DOHH2 (cell line): Measurements from ENCODE around the gene DNAJC27.

Source experiments
- H3F3A ChIP-seq: fragments of 200-600 bp; sonication (generic), shearing (Covaris generic); 2 replicates; pipeline ENCODE4 v1.6.0; 2016; ENCODE audit warnings: antibody characterized with exemption, mild to moderate bottlenecking; ENCODE audit not compliant: control insufficient read depth, insufficient read depth
- H3K27ac ChIP-seq: fragments of 200-600 bp; sonication (generic); 2 replicates; pipeline ENCODE4 v1.5.1; 2014; ENCODE audit warnings: low read depth, mild to moderate bottlenecking, low read length, moderate library complexity
- H3K27me3 ChIP-seq: fragments of 200-600 bp; sonication (generic); 2 replicates; pipeline ENCODE4 v1.6.1; 2014; ENCODE audit warnings: mild to moderate bottlenecking, low read length, mixed read lengths; ENCODE audit not compliant: control insufficient read depth
- H3K36me3 ChIP-seq: fragments of 200-600 bp; sonication (generic); 2 replicates; pipeline ENCODE4 v1.6.1; 2014; ENCODE audit warnings: mild to moderate bottlenecking, low read length, moderate library complexity, mixed read lengths; ENCODE audit not compliant: control insufficient read depth
- H3K4me1 ChIP-seq: fragments of 200-600 bp; sonication (generic); 2 replicates; pipeline ENCODE4 v1.6.1; 2014; ENCODE audit warnings: mild to moderate bottlenecking, low read length, mixed read lengths; ENCODE audit not compliant: control insufficient read depth
- H3K4me2 ChIP-seq: fragments of 200-600 bp; sonication (generic); 2 replicates; pipeline ENCODE4 v1.6.0; 2014; ENCODE audit warnings: mild to moderate bottlenecking, low read length, moderate library complexity
- H3K4me3 ChIP-seq: fragments of 200-600 bp; sonication (generic); 2 replicates; pipeline ENCODE4 v1.5.1; 2014; ENCODE audit warnings: mild to moderate bottlenecking, low read length, mixed read lengths
- H3K79me2 ChIP-seq: fragments of 200-600 bp; sonication (generic); 2 replicates; pipeline ENCODE4 v1.6.1; 2014; ENCODE audit warnings: mild to moderate bottlenecking, low read length, mixed read lengths; ENCODE audit not compliant: control insufficient read depth
- H3K9me2 ChIP-seq: fragments of 200-600 bp; sonication (generic); replicated peaks from 2 replicates; pipeline ENCODE4 v1.6.1; 2014; ENCODE audit warnings: mild to moderate bottlenecking, low read length, mixed read lengths; ENCODE audit not compliant: control insufficient read depth
- H3K9me3 ChIP-seq: fragments of 200-600 bp; sonication (generic); 2 replicates; pipeline ENCODE4 v1.6.1; 2014; ENCODE audit warnings: antibody characterized with exemption, low read length, mixed read lengths; ENCODE audit not compliant: control insufficient read depth, insufficient read depth
- H4K20me1 ChIP-seq: fragments of 200-600 bp; sonication (generic); 2 replicates; pipeline ENCODE4 v1.6.0; 2014; ENCODE audit warnings: low read depth, mild to moderate bottlenecking, antibody characterized with exemption, low read length, moderate library complexity; ENCODE audit not compliant: control insufficient read depth, insufficient read depth
- EZH2phosphoT487 ChIP-seq: fragments of 200-600 bp; sonication (generic); IDR thresholded peaks from 2 replicates; pipeline ENCODE4 v1.6.1; 2017; ENCODE audit warnings: borderline replicate concordance, mild to moderate bottlenecking, antibody characterized with exemption, low read length, moderate library complexity, mixed read lengths
- TF ChIP-seq, protein P1 (sequence below): fragments of 200-600 bp; sonication (generic); IDR thresholded peaks from one replicate; pipeline ENCODE4 v1.5.1; 2014; ENCODE audit warnings: antibody characterized with exemption, mild to moderate bottlenecking, low read depth, low read length; ENCODE audit not compliant: poor library complexity, severe bottlenecking

Gene DNAJC27

DNA sequence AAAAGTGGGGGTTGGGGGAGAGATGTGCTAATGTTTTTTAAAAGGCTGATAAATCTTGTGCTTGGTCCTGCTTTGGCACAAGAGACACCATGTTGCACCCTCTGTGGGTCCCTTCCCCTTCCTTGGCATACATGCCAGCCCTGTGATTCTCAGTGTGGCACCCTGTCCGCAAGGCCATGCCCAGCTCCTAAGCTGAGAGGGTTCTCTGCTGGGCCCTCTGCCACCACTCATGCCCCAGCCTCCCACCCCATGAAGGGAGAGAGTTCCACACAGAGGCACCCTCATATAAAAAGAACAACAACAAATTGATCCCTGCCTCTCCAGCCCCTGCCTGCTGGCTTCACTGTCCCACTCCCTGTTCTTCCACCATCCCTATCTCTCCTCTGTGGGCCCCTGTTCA, 49.2 kb downstream of the DNAJC27 start:
- Histone ChIP-seq H3K36me3 (peaks cover 19% of the 10 kb centered on the region), H4K20me1 (peaks cover 10% of the 10 kb centered on the region; the same call in 1 of the 2 replicates), H3K4me3 (no peak overlapping the region), H3K9me2 (no peaks in the 10 kb centered on the region), H3K9me3 (no peaks in the 10 kb centered on the region), H3K4me1 (peaks cover 26% of the 10 kb centered on the region), H3K27ac (no peak overlapping the region), H3K79me2 (peaks cover 26% of the 10 kb centered on the region), H3F3A (0 out of 2 replicates have a peak, but pooled peaks cover 2% of the 10 kb centered on the region), H3K27me3 (0 out of 2 replicates have a peak, but pooled peaks cover 2% of the 10 kb centered on the region), H3K4me2 (no peak overlapping the region)
- TF ChIP-seq, protein P1, sequence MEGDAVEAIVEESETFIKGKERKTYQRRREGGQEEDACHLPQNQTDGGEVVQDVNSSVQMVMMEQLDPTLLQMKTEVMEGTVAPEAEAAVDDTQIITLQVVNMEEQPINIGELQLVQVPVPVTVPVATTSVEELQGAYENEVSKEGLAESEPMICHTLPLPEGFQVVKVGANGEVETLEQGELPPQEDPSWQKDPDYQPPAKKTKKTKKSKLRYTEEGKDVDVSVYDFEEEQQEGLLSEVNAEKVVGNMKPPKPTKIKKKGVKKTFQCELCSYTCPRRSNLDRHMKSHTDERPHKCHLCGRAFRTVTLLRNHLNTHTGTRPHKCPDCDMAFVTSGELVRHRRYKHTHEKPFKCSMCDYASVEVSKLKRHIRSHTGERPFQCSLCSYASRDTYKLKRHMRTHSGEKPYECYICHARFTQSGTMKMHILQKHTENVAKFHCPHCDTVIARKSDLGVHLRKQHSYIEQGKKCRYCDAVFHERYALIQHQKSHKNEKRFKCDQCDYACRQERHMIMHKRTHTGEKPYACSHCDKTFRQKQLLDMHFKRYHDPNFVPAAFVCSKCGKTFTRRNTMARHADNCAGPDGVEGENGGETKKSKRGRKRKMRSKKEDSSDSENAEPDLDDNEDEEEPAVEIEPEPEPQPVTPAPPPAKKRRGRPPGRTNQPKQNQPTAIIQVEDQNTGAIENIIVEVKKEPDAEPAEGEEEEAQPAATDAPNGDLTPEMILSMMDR = no peak
- TF ChIP-seq EZH2phosphoT487 = no peak

DNA sequence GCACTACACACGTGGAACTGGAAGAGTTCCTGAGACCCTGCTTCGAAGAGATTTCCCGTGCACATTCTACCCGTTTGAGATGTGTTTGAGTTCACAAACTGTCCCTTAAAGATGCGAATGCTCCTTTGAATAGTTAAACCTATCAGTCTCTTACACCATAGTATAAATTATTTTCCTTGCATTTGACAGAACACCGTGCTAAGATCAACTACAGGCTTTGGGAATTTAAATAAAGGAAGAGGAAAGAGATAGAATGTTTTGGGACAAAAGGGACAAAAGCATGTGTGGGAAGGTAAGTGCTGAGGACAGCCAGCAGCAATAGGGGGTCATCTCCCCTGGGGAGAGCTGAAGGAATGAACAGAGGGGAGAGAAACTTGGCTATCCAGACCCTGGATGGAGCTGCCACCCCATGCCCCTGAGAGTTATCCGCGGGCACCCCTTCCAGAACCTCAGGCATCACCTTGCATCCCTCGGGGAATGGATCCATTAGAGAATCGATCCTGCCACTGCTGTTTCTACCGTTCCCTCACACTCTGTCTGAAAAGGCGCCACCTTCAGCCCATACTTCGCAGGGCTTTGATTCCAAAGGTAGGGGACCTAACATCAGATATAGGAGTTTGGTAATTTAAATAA, 50.8 kb downstream of the DNAJC27 start:
- TF ChIP-seq, protein P1 = peak; percentile 71
- TF ChIP-seq EZH2phosphoT487 = no peak
- H3K4me2 ChIP-seq = peak overlapping the region; percentile 94
- 0 out of 2 replicates have a peak, but pooled peaks cover 2% of the 10 kb centered on the region for H3F3A ChIP-seq
- H3K27ac ChIP-seq = peak overlapping the region; percentile 38
- peaks cover 19% of the 10 kb centered on the region; the same call in 1 of the 2 replicates for H4K20me1 ChIP-seq
- no peaks in the 10 kb centered on the region for H3K9me2 ChIP-seq
- peaks cover 42% of the 10 kb centered on the region for H3K79me2 ChIP-seq
- H3K4me3 ChIP-seq = peak overlapping the region; percentile 90
- H3K36me3 ChIP-seq = peaks cover 34% of the 10 kb centered on the region
- no peaks in the 10 kb centered on the region for H3K27me3 ChIP-seq
- H3K4me1 ChIP-seq = peaks cover 37% of the 10 kb centered on the region
- H3K9me3 ChIP-seq = no peaks in the 10 kb centered on the region

DNA sequence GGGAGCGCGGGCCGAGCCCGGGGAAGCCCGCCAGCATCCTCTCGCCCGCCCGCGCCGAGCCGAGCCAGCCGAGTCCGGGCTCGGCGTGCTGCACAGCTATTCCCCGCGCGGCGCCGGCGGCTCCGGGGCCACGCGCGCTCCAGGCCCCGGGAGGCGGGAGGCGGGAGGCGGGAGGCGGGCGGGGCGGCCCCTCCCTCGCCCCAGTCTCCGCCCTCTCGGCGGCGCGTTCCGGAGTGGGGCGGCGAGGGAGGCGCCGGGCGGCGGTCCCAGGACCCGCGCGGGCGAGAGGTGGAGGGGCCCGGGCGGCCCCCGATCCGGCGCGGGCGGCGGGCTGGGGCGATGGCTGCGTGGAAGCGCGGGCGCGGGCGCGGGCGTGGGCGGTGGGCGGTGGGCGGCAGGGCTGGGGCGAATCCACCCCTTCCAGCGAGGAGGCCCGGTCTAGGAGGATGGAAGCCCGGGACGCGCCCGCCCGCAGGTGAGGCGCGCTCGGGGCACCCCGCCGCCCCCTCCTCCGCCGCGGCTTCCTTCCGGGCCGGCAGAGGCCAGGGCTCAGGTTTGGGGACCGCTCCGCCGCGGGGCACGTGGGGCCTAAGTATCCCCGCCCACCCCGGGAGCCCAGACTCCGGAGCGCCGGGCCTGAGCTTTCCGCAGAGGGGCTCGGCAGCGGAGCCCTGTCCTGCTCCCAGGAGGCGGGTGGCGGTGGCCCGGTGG, 51.5 kb downstream of the DNAJC27 start, which contains the start of gene ADCY3:
ADCY3 (minus strand) TSS at position 140 of the 711 bp plus-strand sequence. CDS start 1,250 bp downstream, outside the sequence.
- H3K4me3 ChIP-seq = peak within 1 kb of the TSS; percentile 100
- TF ChIP-seq, protein P1 = no peak
- no peak for TF ChIP-seq EZH2phosphoT487
- H3K9me3 ChIP-seq = no peaks in the 10 kb centered on the region
- H3K79me2 ChIP-seq = peaks cover 49% of the 10 kb centered on the region
- peaks cover 19% of the 10 kb centered on the region; the same call in 1 of the 2 replicates for H4K20me1 ChIP-seq
- no peaks in the 10 kb centered on the region for H3K9me2 ChIP-seq
- peaks cover 37% of the 10 kb centered on the region for H3K36me3 ChIP-seq
- H3K27ac ChIP-seq = peak within 1 kb of the TSS; percentile 43
- peaks cover 37% of the 10 kb centered on the region for H3K4me1 ChIP-seq
- peak within 1 kb of the TSS; percentile 100 for H3K4me2 ChIP-seq
- H3K27me3 ChIP-seq = no peaks in the 10 kb centered on the region
- 0 out of 2 replicates have a peak, but pooled peaks cover 2% of the 10 kb centered on the region for H3F3A ChIP-seq
